GM18498 (cell line): Measurements from ENCODE around the gene DMGDH.

Source experiments
- ATAC-seq: cut with Tn5 transposase; IDR thresholded peaks from one replicate; pipeline ENCODE4 v1.9.1; 2021; ENCODE audit warnings: mild to moderate bottlenecking, moderate library complexity; ENCODE audit not compliant: unreplicated experiment

Gene DMGDH

GRCh38 chr5:79069488-79070349 lies at the start of gene DMGDH, which contains the start of gene BHMT2:
Gene DMGDH (minus strand): TSS chr5:79069674. CDS start chr5:79069620, 54 bp downstream.
Gene BHMT2 (plus strand): TSS chr5:79069767. CDS start chr5:79069783, 16 bp downstream.
- no peak for ATAC-seq

- ATAC-seq: no peak
These were observed 43.2 kb upstream of the DMGDH start for GRCh38 chr5:79112703-79113058.

- no peak for ATAC-seq
These were observed 42.7 kb upstream of the DMGDH start for GRCh38 chr5:79111960-79112702.

- ATAC-seq: no peak
These were observed 42.0 kb upstream of the DMGDH start, which contains the start of gene BHMT for GRCh38 chr5:79111387-79111959. Gene BHMT (plus strand): TSS chr5:79111809. CDS start chr5:79111886, 77 bp downstream.

GRCh38 chr5:79109527-79110492 lies 40.3 kb upstream of the DMGDH start:
- ATAC-seq: peak; percentile 43

GRCh38 chr5:79108792-79109191 lies 39.3 kb upstream of the DMGDH start:
- ATAC-seq: no peak

- no peak for ATAC-seq
These were observed 38.6 kb upstream of the DMGDH start for GRCh38 chr5:79108086-79108485.

- ATAC-seq: no peak
These were observed 37.7 kb upstream of the DMGDH start for GRCh38 chr5:79107020-79107796.

GRCh38 chr5:79105868-79106267 lies 36.4 kb upstream of the DMGDH start:
- no peak for ATAC-seq

- no peak for ATAC-seq
These were observed 24.3 kb upstream of the DMGDH start for GRCh38 chr5:79093762-79094161.

GRCh38 chr5:79091064-79091463 lies 21.6 kb upstream of the DMGDH start:
- ATAC-seq: no peak

GRCh38 chr5:79088507-79088906 lies 19.0 kb upstream of the DMGDH start:
- no peak for ATAC-seq

GRCh38 chr5:79086116-79086515 lies 16.6 kb upstream of the DMGDH start:
- no peak for ATAC-seq

GRCh38 chr5:79081779-79082178 lies 12.3 kb upstream of the DMGDH start:
- ATAC-seq: no peak

- ATAC-seq: no peak
These were observed 11.3 kb upstream of the DMGDH start for GRCh38 chr5:79080804-79081203.

- no peak for ATAC-seq
These were observed 8.3 kb upstream of the DMGDH start for GRCh38 chr5:79077680-79078365.

- ATAC-seq: no peak
These were observed 7.3 kb upstream of the DMGDH start for GRCh38 chr5:79076819-79077218.

GRCh38 chr5:79075646-79076426 lies 6.4 kb upstream of the DMGDH start:
- ATAC-seq: no peak
